Mesenteric fat pad (tissue), 1 donor: ENCODE results near the gene RSPH1. TPM values are rescaled to one million over a fixed set of nuclear protein-coding genes. Genes with fewer than 3 reads are reported as not detected.
"Not testable (repeated sequence)": the region's sequence is repeated elsewhere in the genome, so short reads cannot be mapped to it uniquely, and the experiment has no call there.

Experiments
- DNase-seq: peaks from one replicate; pipeline ENCODE4 v3.0.0-alpha.2; 2020; ENCODE audit warnings: low spot score
- total RNA-seq: library from RNA; stranded (reverse); fragmentation: NEBNext Ultra II Directional; extraction: Animal tissue kit (Norgen Biotek cat#: 25700); gene quantifications from one replicate; pipeline ENCODE4 v1.2.1, GENCODE V29; 2021
- donor health status: DM: yes; HTN: yes; CAD: no.

RSPH1 gene
- total RNA-seq, 1 donor from 2014 or later, result 0.22 TPM

- no peak for DNase-seq
These were observed 6.9 kb downstream of the RSPH1 start for GRCh38 chr21:42489006-42489563.

- DNase-seq, result no peak
These were observed 9.5 kb downstream of the RSPH1 start for GRCh38 chr21:42486531-42486930.

- no peak for DNase-seq
These were observed 10.0 kb downstream of the RSPH1 start for GRCh38 chr21:42486072-42486471.

GRCh38 chr21:42484966-42485365 lies 11.1 kb downstream of the RSPH1 start:
- no peak for DNase-seq

GRCh38 chr21:42481169-42481568 lies 14.9 kb downstream of the RSPH1 start:
- DNase-seq, result no peak

GRCh38 chr21:42480736-42481135 lies 15.3 kb downstream of the RSPH1 start:
- no peak for DNase-seq

GRCh38 chr21:42479582-42479981 lies 16.4 kb downstream of the RSPH1 start:
- no peak for DNase-seq

GRCh38 chr21:42478504-42478903 lies 17.5 kb downstream of the RSPH1 start:
- DNase-seq, result no peak

GRCh38 chr21:42476388-42477331 lies 19.4 kb downstream of the RSPH1 start:
- no peak for DNase-seq

GRCh38 chr21:42475526-42476387 lies 20.3 kb downstream of the RSPH1 start:
- DNase-seq, result no peak

GRCh38 chr21:42475036-42475435 lies 21.0 kb downstream of the RSPH1 start:
- DNase-seq, result no peak

- no peak for DNase-seq
These were observed 21.8 kb downstream of the RSPH1 start for GRCh38 chr21:42474043-42474831.

- no peak for DNase-seq
These were observed 22.5 kb downstream of the RSPH1 start for GRCh38 chr21:42473498-42474042.

GRCh38 chr21:42472521-42472920 lies 23.5 kb downstream of the RSPH1 start:
- DNase-seq, result no peak

GRCh38 chr21:42471716-42472330 lies 24.2 kb downstream of the RSPH1 start:
- no peak for DNase-seq

- DNase-seq, result no peak
These were observed 24.8 kb downstream of the RSPH1 start for GRCh38 chr21:42471206-42471605.

GRCh38 chr21:42469726-42470125 lies 26.3 kb downstream of the RSPH1 start:
- DNase-seq, result not testable (repeated sequence)

- no peak for DNase-seq
These were observed 26.8 kb downstream of the RSPH1 start for GRCh38 chr21:42469272-42469671.

GRCh38 chr21:42468491-42469131 lies 27.4 kb downstream of the RSPH1 start:
- no peak for DNase-seq
